NCI-H1048 (cell line): ENCODE data around the gene PDE1A.
"Not testable (repeated sequence)": the region's sequence is repeated elsewhere in the genome, so short reads cannot be mapped to it uniquely, and the experiment has no call there.

Experiments used
- DNase-seq: peaks from one replicate; lab custom pipeline; 2025; lab: John Stamatoyannopoulos, UW

PDE1A gene

GRCh38 chr2:182406221-182406620 lies 20.6 kb downstream of the PDE1A start:
- DNase-seq: no peak

- no peak for DNase-seq
Observed at GRCh38 chr2:182404975-182405561, 21.8 kb downstream of the PDE1A start.

DNA sequence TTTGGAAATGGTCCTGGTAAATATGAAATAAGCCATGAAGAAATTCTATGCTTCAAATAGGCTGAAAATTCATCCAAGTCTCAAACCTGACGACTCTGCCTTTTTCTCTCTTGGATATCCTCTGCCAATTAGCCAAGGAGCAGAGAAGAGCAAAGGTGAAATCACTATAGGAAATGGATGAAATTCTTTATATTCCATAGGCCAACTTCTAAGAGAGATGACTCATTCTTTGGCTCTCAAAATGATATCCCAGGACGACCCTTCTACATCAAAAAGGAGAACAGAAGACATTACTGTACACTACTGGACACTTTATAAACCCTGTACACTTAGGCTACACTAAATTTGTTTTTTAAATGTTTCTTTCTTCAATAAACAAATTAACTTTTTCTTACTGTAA lies 22.7 kb downstream of the PDE1A start:
- no peak for DNase-seq

DNA sequence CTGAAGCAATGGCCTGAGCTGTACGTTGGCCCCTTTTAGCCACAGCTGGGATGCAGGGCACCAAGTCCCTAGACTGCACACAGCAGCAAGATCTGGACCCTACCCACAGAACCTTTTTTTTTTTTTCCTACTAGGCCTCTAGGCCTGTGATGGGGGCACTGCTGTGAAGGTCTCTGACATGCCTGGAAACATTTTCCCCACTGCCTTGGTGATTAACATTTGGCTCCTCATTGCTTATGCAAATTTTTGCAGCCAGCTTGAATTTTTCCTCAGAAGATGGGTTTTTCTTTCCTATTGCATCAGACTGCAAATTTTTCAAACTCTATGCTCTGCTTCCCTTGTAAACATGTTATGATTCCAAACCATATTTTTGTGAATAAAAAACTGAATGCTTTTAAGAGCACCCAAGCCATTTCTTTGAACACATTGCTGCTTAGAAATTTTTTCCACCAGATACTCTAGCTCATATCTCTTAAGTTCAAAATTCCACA lies 33.5 kb downstream of the PDE1A start:
- no peak for DNase-seq

GRCh38 chr2:182391443-182391842 lies 35.4 kb downstream of the PDE1A start:
- no peak for DNase-seq

DNA sequence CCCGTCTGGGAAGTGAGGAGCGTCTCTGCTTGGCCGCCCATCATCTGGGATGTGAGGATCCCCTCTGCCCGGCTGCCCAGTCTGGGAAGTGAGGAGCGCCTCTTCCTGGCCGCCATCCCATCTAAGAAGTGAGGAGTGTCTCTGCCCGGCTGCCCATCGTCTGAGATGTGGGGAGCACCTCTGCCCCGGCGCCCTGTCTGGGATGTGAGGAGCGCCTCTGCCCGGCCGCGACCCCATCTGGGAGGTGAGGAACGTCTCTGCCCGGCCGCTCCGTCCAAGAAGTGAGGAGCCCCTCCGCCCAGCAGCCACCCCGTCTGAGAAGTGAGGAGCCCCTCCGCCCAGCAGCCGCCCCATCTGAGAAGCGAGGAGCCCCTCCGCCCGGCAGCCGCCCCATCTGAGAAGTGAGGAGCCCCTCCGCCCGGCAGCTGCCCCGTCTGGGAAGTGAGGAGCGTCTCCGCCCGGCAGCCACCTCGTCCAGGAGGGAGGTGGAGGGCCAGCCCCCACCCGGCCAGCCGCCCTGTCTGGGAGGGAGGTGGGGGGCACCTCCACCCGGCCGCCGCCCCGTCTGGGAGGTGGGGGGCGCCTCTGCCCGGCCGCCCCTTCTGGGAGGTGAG lies 40.5 kb downstream of the PDE1A start:
- DNase-seq: not testable (repeated sequence)

DNA sequence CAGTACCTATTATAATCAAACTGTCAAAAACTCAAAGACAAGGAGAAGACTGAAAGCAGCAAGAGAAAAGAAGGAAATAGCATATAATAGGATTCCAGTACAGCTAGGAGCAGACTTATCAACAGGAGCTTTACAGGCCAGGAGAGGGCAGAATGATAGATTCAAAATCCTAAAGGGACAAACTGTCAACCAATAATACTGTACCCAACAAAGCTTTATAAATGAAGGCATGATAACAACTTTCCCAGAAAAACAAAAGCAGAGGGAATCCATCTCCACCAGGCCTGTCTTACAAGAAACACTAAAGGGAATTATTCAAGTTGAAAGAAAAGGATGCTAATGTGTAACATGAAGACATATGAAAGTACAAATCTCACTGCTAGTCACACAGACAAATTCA lies 42.0 kb downstream of the PDE1A start:
- DNase-seq: no peak

DNA sequence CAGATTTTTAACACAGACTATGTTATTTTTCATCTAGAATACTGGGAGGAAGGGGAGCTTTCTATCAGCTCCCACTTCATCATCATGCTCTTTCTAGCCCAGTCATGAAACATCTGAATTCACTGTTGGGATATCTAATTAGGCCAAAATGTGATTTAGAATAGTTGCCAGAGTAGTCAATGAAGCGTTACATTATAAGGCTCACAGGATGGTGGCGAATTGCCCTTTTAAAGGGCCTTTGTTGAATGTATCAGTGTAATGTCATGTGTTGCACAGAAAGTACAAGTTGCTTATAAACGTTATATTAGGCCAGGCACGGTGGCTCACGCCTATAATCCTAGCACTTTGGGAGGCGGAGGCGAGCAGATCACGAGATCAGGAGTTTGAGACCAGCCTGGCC lies 45.6 kb downstream of the PDE1A start:
- DNase-seq: no peak

DNA sequence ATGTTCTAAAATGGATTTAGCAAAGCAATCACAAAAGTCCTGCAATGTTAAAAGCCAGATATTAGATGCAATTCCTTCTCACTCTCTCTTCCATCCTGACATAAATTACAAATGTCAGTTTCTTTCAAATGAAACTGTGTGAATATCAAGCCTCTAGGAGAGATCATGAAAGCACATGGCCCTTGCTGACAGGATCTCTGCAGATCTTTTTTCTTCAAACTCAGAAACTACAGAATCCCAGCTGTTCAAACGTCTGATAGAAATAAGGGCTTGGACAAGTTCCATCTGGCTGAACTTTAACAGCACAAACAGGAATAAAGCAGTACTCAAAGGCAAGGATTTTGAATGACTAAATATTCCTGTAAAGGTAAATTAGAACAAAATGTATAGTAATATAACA lies 47.6 kb downstream of the PDE1A start:
- DNase-seq: no peak

DNA sequence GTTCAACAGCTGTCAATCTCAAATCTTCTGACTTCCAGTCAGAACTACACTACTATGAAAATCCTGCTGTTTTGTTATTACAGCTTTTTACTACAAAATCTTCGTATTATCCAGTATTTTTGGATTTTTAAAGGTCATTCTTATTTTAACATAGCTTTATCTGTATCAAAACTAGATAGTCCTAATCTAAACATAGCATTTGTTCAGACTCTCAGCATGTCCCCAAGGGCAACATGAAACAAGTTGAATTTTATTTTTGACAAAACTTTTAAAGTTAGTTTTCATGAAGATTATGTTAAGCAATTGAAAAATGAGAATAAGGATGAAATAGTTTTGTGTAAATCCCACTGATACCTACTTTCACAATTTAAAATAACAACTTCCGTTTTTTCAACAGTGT lies 48.1 kb downstream of the PDE1A start:
- DNase-seq: no peak

DNA sequence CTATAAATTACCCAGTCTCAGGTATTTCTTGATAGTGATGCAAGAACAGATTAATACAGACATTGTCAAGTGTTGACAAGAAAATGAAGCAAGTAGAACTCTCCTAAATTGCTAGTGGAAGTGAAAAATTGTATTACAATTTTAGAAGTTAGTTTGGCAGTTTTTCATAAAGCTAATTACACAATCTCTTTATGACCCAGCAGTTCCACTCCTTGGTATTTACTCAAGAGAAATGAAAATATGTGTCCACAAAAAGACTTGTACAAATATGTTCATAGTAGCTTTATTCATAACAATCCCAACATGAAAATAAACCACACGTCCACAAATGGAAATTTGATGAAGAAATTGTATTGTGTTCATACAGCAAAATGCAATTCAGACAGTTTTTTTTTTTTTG lies 49.4 kb downstream of the PDE1A start:
- no peak for DNase-seq

DNA sequence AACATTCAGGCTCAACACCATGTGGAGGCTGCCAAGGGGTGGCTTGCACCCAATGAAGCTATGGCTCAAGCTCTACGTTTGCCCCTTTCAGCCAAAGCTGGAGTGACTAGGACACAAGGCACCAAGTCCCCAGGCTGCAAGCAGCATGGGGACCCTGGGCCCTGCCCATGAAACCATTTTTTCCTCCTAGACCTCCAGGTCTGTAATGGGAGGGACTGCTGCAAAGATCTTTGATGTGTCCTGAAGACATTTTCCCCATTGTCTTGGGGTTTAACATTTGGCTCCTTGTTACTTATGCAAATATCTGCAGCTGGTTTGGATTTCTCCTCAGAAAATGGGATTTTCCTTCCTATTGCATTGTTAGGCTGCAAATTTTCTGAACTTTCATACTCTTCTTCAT lies 51.0 kb downstream of the PDE1A start:
- no peak for DNase-seq

DNA sequence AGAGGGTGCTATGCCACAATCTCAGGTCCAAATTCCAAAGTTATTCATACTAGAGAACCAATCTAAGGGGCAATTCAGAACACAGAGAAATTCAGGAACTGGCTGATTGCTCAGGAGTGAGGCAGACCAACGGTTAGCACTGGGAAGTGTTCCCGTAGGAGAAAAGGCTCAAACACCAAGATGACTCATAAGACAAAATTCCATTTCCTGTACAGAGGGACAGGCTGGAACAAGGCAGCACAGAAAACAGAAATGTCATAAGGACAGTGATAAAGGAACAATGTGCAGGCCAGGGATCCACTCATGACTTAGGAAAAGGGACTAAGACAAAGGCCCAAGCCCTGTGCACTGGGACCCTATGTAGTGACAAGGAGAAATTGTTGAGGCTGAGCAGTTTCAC lies 54.2 kb downstream of the PDE1A start:
- no peak for DNase-seq

GRCh38 chr2:182368996-182369395 lies 57.8 kb downstream of the PDE1A start:
- DNase-seq: no peak

DNA sequence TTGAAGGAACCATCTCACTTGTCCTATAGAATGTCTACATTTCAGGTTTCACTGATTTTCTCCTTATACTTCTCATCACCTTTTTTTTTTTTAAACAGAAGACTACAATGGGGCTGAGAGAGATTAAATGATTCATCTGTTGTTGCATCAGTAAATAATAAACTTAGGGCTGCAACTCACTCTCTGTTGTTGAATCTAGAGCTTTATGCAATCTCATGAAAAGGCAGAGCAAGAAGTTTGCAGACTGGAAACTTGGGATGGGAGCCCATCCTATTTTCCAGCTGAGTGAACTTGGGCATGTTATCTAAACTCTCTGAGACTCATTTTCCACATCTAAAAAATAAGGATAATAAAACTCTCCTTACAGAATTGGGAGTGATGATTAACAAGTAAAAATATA lies 58.4 kb downstream of the PDE1A start:
- no peak for DNase-seq

GRCh38 chr2:182367401-182367800 lies 59.4 kb downstream of the PDE1A start:
- DNase-seq: no peak

DNA sequence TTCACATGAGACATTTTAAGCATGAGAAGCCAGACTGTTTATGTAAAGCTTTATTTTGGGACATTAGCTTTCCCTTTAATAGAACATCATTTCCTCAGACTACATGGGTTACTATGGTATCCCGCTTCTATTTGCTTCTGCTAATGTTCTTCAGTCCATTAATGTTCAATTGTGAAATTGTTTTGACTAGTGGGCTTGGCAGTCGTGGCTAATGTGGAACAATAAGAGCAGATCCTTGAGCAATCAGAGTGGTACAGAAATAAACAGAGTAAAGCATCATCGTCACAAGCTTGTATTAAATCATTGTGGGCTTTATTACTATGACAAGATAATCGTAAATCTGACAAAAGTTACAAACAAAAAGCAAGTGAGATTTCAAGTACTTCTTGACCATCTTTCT lies 60.2 kb downstream of the PDE1A start:
- no peak for DNase-seq

- no peak for DNase-seq
Observed at GRCh38 chr2:182365855-182366254, 61.0 kb downstream of the PDE1A start.

DNA sequence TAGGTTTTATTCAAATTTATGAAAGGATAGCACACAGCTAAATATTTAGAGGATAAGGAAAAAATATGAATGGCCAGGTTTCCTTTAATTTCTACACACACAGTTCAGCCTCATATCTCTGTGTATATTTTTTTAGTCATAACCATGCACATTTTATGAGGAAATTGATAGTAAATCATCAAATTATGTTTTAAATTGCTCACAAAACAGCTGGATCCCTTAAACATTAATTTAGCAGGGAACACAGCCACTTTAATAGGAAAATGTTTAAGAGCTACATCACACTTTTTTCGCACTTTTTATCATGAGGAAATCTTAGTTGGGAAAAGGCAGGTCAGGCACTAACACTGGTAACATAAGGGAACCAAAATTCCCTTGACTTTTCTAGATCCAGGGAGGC lies 65.4 kb downstream of the PDE1A start:
- DNase-seq: no peak

GRCh38 chr2:182360663-182361260 lies 66.1 kb downstream of the PDE1A start:
- DNase-seq: no peak

GRCh38 chr2:182359990-182360662 lies 66.7 kb downstream of the PDE1A start:
- no peak for DNase-seq

DNA sequence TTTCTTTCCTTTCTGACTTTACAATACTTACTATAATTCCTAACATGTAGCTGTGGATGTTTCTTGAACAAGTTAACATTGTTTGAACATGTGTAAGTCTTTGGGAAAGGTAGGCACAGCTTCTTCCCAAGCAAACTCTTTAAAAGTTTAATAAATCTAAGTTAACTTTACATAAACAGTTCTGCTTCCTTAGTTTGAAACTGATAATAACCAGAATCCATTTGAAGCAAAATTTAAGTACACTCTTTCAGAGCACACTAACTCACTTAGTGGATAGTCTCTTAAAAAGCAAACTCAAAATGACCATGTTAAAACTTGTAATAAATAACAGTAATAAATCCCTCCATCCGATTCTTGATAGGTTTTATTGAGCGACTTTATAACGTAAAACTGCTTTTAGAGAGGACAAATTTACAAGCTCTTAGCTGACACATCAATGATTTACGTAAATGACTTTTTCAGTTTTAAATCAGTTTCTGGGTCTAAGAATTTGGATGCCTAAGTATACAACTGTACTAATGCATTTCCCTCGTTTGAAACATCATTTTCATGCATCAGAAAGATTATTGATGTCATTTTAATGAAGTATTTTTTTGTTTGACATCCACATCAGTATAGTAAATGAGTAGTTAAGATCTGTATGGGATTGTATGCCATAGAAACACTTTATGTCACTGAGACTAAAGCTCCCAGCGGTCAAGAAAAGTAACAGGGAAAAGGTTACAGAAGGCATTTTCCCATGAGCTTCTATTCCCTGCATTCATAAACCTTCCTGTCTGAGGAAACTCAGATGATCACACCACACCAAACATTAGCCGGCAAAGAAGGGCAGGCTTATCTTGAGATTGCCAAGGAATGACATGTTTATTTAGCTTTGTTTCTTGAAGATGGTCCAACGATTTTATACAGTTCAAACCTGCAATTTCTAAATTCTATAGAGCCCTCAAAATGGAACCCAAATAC lies 67.5 kb downstream of the PDE1A start:
- no peak for DNase-seq
